BLaER1 (cell line): ENCODE measurements around the gene IMPG2.

Experiments used
- H3K27ac ChIP-seq: shearing (Covaris generic); formaldehyde crosslinking; 2 replicates; pipeline ENCODE4 v1.8.1; 2022
- H3K27me3 ChIP-seq: shearing (Covaris generic); formaldehyde crosslinking; 2 replicates; pipeline ENCODE4 v1.8.1; 2022
- H3K36me3 ChIP-seq: shearing (Covaris generic); formaldehyde crosslinking; 2 replicates; pipeline ENCODE4 v1.8.1; 2022
- H3K4me1 ChIP-seq: shearing (Covaris generic); formaldehyde crosslinking; 2 replicates; pipeline ENCODE4 v1.8.1; 2022
- H3K4me2 ChIP-seq: shearing (Covaris generic); formaldehyde crosslinking; 2 replicates; pipeline ENCODE4 v1.8.1; 2022
- H3K4me3 ChIP-seq: shearing (Covaris generic); formaldehyde crosslinking; 2 replicates; pipeline ENCODE4 v1.8.1; 2022
- H3K9ac ChIP-seq: shearing (Covaris generic); formaldehyde crosslinking; 2 replicates; pipeline ENCODE4 v1.8.1; 2022
- H3K9me3 ChIP-seq: shearing (Covaris generic); formaldehyde crosslinking; 2 replicates; pipeline ENCODE4 v1.8.1; 2022
- H4K20me1 ChIP-seq: shearing (Covaris generic); formaldehyde crosslinking; 2 replicates; pipeline ENCODE4 v1.8.1; 2022
- Cebpa-rat ChIP-seq: shearing (Covaris generic); IDR thresholded peaks from 2 replicates; pipeline ENCODE4 v1.8.1; 2022

The IMPG2 gene

DNA sequence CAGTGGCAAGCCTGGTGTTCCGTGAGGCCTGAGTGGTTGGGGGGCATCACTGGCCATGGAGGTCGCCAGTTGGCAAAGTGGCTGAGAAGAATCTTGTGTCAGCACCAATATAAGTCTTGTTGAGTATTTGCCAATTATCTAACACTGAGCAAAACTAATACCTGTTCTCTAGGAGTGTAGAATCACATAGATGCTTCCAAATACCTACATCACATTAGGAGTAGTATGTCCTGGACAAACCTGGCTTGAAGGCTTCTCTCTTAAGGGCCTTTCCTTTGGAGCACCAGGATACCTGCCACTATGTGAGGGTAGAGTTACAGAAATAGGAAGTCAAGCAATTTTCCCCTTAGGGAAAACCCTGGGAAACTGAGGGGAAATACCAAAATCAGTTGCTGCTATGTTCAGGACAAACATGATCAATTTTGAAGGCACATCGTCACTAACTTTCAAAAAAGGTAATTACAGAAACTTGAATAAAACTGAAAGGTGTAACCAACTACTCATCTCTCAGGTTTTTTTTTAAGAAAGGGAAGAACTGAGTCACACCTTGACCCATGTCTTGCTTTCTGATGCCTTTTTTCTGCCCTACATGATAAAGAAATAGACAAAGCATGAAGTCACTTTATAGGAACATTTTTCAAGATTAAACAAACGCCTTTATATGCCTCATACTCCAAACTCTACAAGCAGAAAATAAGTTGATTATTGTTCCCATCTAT lies 100.4 kb downstream of the IMPG2 start:
- Histone ChIP-seq H3K4me1 (peaks cover 5% of the 10 kb centered on the region; the same call in 1 of the 2 replicates), H3K27me3 (no peaks in the 10 kb centered on the region), H3K4me2 (no peak overlapping the region), H3K4me3 (no peak overlapping the region), H3K9me3 (peaks cover 11% of the 10 kb centered on the region), H3K36me3 (no peaks in the 10 kb centered on the region), H4K20me1 (no peaks in the 10 kb centered on the region), H3K9ac (no peak overlapping the region), H3K27ac (no peak overlapping the region)
- TF ChIP-seq Cebpa-rat: no peak

DNA sequence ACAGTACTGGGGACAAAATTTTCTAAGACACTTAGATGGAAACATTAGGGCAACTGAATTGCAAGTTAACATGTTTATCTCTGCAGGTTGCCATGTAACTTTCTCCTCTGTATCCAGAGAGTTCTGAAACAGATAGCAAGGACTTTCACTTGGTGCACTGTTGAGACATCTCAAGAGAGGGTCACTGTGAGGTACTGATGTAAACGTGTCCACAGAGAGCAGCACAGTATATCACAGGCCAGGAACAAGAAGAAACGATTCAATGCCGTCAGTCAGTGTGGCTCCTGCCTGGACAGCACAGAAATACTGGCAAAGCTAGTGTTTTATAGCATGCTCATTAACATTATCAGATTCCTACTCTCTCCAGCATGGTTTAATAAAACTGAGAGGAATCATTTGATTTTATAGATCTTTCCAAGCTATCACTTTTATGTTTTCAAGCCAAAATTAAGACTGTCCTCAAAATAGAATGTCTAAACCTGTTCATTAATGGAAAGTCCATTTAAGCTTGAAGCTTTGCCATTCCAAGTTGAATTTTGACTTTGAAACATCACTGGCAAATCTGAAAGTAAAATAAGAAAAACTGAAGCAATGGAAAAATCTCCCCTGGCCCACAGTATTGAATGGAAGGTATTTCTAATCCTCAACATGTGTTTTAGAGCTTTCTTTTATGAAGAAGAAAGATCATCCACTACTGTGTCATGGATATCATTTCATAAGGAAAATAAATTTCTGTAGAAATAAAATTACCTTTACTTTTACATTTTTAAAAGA lies 102.7 kb downstream of the IMPG2 start:
- TF ChIP-seq Cebpa-rat: no peak
- H3K4me2 ChIP-seq: no peak overlapping the region
- H4K20me1 ChIP-seq: no peaks in the 10 kb centered on the region
- H3K36me3 ChIP-seq: no peaks in the 10 kb centered on the region
- H3K4me3 ChIP-seq: no peak overlapping the region
- no peaks in the 10 kb centered on the region for H3K27me3 ChIP-seq
- H3K9me3 ChIP-seq: peaks cover 31% of the 10 kb centered on the region
- H3K27ac ChIP-seq: no peak overlapping the region
- H3K9ac ChIP-seq: no peak overlapping the region
- H3K4me1 ChIP-seq: peaks cover 5% of the 10 kb centered on the region; the same call in 1 of the 2 replicates

DNA sequence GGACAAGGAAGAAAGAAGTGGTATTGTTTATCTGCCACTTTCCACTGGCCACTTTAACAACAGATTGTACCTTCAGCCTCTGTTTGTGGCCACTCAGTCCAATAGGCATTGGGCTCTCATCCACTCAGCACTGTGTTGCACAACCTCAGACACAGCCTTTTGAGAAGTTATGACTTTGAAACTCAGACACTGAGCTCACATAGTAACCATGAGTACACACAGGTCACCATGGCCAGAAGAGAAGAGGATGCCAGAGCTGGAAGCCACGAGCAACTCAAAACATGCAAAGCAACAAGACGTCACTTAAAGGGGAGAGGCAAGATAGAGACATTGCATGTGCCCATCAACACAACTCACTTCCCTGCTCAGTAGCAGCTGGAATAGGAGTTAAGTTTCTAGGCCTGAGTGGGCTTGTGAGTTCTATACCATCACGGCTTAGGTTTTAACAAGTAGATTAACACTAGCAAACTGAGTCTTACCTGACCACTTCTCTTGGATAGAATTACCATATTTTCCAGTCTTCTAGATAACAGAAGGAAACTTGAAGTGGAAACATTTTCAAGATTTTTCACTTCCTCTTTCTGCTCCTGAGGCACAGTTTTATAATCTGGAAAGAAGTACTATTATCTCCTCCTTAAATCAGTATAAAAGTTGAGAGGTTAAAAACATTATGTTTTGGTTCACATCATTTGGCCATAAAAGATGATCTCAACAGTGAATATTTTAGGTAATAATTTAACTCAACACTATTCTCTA lies 103.5 kb downstream of the IMPG2 start:
- no peaks in the 10 kb centered on the region for H3K27me3 ChIP-seq
- no peaks in the 10 kb centered on the region for H3K36me3 ChIP-seq
- TF ChIP-seq Cebpa-rat: no peak
- H4K20me1 ChIP-seq: no peaks in the 10 kb centered on the region
- no peak overlapping the region for H3K27ac ChIP-seq
- H3K9ac ChIP-seq: no peak overlapping the region
- no peak overlapping the region for H3K4me3 ChIP-seq
- H3K9me3 ChIP-seq: peaks cover 31% of the 10 kb centered on the region
- peaks cover 5% of the 10 kb centered on the region; the same call in 1 of the 2 replicates for H3K4me1 ChIP-seq
- no peak overlapping the region for H3K4me2 ChIP-seq

DNA sequence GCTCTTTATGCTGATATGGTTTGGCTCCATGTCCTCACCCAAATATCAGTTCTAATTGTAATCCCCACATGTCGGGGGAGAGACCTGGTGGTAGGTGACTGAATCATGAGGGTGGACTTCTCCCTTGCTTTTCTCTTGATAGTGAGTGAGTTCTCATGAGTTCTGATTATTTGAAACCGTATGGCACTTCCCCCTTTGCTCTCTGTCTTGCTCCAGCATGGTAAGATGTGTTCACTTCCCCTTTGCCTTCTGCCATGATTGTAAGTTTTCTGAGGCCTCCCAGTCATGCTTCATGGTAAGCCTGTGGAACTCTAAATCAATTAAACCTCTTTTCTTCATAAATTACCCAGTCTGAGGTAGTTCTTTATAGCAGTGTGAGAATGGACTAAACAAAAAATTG lies 107.6 kb downstream of the IMPG2 start:
- no peaks in the 10 kb centered on the region for H3K36me3 ChIP-seq
- peaks cover 5% of the 10 kb centered on the region; the same call in 1 of the 2 replicates for H3K4me1 ChIP-seq
- H3K9ac ChIP-seq: no peak overlapping the region
- H4K20me1 ChIP-seq: no peaks in the 10 kb centered on the region
- no peak overlapping the region for H3K4me2 ChIP-seq
- H3K27me3 ChIP-seq: no peaks in the 10 kb centered on the region
- no peak for TF ChIP-seq Cebpa-rat
- peaks cover 21% of the 10 kb centered on the region for H3K9me3 ChIP-seq
- H3K4me3 ChIP-seq: no peak overlapping the region
- H3K27ac ChIP-seq: no peak overlapping the region

DNA sequence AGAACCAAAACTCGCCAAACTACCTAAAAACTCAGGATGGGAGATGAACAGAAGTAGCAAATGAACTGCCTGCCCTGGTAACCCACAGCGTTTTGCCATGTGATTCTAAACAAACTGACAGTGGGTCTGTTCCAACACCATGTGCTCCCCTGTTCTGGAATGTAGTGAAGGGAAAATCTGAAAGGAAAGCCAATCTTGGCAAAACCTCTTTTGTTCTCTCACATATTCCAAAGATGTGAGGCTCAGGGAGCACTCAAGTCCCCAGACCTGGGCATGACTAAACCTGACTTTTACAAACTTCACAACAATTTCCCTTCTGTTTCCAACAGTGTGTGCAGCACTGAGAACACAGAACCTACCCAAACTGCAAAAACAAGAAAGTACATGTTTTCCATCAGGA lies 116.1 kb downstream of the IMPG2 start:
- Histone ChIP-seq H3K36me3 (no peaks in the 10 kb centered on the region), H3K4me2 (no peak overlapping the region), H3K4me1 (no peaks in the 10 kb centered on the region), H4K20me1 (no peaks in the 10 kb centered on the region), H3K4me3 (no peak overlapping the region), H3K27ac (no peak overlapping the region), H3K9me3 (no peaks in the 10 kb centered on the region), H3K9ac (no peak overlapping the region), H3K27me3 (no peaks in the 10 kb centered on the region)
- no peak for TF ChIP-seq Cebpa-rat

DNA sequence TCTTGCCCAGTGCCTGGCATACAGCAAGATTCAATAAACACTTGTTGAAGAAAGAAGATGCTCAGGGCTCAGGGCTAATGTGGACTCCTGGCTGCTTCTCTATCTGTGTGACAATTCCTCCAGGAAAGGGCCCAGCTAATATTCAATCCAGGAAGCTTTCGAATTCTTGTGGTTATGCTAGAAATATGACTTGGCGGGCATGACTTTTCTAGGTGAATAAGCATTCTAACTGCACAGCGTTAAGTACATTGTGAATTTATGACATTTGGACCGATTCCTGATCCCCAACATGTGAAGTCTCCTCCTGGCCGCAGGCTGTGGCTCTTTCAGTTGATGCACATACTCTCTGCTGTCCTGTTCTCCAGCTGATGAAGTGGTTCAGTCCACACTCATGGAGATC lies 117.0 kb downstream of the IMPG2 start:
- no peaks in the 10 kb centered on the region for H4K20me1 ChIP-seq
- no peaks in the 10 kb centered on the region for H3K4me1 ChIP-seq
- no peaks in the 10 kb centered on the region for H3K27me3 ChIP-seq
- H3K4me2 ChIP-seq: no peak overlapping the region
- no peak overlapping the region for H3K27ac ChIP-seq
- H3K9me3 ChIP-seq: no peaks in the 10 kb centered on the region
- H3K36me3 ChIP-seq: no peaks in the 10 kb centered on the region
- TF ChIP-seq Cebpa-rat: no peak
- H3K4me3 ChIP-seq: no peak overlapping the region
- no peak overlapping the region for H3K9ac ChIP-seq

DNA sequence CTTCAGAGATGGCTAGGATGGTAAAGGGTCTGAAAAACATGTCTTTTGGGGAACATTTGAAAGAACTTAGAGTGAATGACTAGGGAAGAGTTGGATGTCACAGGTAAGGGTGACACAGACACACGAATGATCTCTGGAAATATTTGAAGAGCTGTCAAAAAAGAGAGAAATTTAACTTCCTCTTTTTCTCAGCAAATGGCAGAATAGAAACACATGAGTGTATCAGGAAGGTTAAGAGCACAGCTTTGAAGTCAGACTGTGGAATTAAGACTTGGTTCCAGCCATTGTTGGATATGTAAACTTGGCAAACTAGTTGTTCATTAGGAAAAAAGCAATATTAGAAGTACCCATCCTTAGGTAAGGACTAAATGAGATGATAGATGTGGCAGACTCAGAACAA lies 117.7 kb downstream of the IMPG2 start:
- Histone ChIP-seq H3K9ac (no peak overlapping the region), H3K4me3 (no peak overlapping the region), H3K27me3 (no peaks in the 10 kb centered on the region), H3K9me3 (no peaks in the 10 kb centered on the region), H4K20me1 (no peaks in the 10 kb centered on the region), H3K27ac (no peak overlapping the region), H3K36me3 (no peaks in the 10 kb centered on the region), H3K4me1 (no peaks in the 10 kb centered on the region), H3K4me2 (no peak overlapping the region)
- TF ChIP-seq Cebpa-rat: no peak

DNA sequence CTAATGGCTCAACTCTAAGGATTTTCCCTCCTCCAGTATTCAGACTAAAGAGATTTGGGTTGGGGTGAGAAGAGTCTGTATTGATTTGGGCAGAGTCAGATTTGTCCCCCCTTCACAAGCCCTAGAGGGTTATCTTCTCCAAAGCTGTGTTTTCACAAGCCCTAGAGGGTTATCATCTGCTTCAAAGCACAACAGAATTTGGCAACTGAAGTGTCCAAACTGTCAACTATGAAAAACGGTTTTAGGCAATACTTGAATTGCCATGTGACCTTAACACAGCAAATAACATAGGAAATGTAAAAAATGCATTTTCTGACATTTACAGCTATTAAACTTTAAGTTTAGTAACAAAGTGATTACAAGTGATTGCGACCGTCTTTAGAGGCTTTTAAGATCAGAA lies 119.9 kb downstream of the IMPG2 start:
- no peak for TF ChIP-seq Cebpa-rat
- Histone ChIP-seq H3K27me3 (no peaks in the 10 kb centered on the region), H3K4me2 (no peak overlapping the region), H3K36me3 (no peaks in the 10 kb centered on the region), H3K9me3 (no peaks in the 10 kb centered on the region), H3K4me3 (no peak overlapping the region), H3K27ac (no peak overlapping the region), H4K20me1 (no peaks in the 10 kb centered on the region), H3K4me1 (no peaks in the 10 kb centered on the region), H3K9ac (no peak overlapping the region)

DNA sequence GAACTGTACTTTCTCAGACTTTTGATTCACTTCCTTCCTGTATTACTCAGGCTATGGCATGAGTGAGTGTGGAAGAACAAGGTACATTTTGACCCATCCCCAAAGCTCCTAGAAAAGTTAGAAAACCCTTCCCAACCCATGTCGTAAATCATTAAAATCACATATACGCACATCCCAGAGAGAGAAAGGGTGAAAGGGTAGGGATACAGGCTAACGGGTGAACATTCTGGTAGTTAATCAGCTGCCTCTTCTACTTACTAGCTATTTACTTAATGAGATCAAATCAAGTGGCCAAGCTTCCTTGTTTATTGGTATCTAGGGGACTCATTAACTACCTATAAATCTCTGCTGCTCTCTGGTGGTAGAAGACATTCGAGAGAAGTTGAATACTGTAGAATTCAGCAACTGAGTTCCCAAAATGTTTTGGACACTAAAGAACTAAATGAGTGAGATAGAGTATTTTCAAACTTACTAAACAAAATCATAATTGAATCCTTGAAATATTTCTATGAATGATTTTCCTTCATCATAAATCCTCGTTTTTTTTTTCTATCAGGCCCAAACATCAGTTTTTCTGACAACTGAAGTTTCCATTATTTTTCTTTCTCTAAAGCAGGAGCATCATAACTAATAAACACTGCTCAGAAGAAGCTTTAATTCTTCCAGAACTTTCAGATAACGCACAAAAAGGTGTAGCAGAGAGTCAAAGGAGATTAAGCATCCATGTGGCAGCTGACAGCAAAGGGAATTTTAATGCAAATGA lies 124.2 kb downstream of the IMPG2 start:
- Histone ChIP-seq H3K4me2 (no peak overlapping the region), H3K27me3 (no peaks in the 10 kb centered on the region), H3K9me3 (no peaks in the 10 kb centered on the region), H3K36me3 (no peaks in the 10 kb centered on the region), H3K4me3 (no peak overlapping the region), H3K4me1 (no peaks in the 10 kb centered on the region), H3K27ac (no peak overlapping the region), H3K9ac (no peak overlapping the region), H4K20me1 (no peaks in the 10 kb centered on the region)
- TF ChIP-seq Cebpa-rat: no peak
